Measurements from ENCODE around the gene GAK.

The GAK gene

DNA sequence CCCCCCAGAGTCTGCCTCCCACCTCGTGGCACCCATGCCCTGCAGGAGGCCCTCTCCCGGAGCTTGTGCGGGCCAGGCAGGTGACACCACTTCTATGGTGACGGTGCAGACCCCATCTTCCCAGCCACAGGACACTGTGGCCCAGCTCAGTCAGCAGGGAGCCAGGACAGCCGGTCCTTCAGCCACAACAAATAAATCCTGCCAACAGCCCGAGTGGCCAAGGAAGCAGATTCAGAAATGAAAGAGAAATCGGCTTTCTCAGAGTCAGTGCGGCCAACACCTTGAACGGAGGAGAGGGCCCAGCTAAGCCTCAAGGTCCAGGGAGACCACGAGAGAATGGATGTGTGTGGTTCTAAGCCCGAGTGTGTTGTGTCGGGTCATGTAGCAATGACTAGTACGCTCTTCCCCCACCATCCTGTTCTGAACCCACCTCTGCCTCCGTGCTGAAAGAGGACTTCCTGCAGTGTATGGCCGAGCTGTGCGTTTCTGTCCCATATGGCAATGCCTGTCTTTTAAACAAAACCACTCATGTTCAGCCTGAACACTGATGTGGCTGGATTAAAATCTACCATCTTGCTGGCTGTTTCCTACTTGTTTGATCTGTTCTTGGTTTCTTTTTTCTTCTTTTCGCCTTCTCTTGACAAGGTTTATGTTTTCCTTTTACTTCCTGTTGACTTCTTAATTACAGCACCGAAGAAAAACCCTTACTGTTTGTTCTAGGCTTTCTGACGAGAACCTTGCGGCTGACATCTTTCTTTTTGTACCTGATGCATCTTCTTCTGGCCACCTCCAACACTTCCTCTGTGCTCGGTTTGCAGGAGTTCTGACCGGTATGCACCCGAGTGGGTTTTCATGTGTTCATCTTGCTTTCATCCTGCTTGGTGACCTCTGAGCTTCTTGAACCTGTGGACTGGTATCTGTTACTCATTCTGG, 53.1 kb downstream of the GAK start:
- no peak for DNase-seq (ENCODE audit: low read depth)
- no peak overlapping the region for H3K4me3 ChIP-seq (ENCODE audit: low read depth, low read length)
- TF ChIP-seq, protein P1, sequence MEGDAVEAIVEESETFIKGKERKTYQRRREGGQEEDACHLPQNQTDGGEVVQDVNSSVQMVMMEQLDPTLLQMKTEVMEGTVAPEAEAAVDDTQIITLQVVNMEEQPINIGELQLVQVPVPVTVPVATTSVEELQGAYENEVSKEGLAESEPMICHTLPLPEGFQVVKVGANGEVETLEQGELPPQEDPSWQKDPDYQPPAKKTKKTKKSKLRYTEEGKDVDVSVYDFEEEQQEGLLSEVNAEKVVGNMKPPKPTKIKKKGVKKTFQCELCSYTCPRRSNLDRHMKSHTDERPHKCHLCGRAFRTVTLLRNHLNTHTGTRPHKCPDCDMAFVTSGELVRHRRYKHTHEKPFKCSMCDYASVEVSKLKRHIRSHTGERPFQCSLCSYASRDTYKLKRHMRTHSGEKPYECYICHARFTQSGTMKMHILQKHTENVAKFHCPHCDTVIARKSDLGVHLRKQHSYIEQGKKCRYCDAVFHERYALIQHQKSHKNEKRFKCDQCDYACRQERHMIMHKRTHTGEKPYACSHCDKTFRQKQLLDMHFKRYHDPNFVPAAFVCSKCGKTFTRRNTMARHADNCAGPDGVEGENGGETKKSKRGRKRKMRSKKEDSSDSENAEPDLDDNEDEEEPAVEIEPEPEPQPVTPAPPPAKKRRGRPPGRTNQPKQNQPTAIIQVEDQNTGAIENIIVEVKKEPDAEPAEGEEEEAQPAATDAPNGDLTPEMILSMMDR (conservative IDR thresholded peaks at IDR 0.05; ENCODE audit: low read depth, low read length), result no peak

GRCh38 chr4:877502-877901, 54.6 kb downstream of the GAK start:
- TF ChIP-seq, protein P1 (conservative IDR thresholded peaks at IDR 0.05; ENCODE audit: low read depth, low read length), result no peak
- no peak for DNase-seq (ENCODE audit: low read depth)
- no peak overlapping the region for H3K4me3 ChIP-seq (ENCODE audit: low read depth, low read length)

- DNase-seq (ENCODE audit: low read depth), result no peak
- TF ChIP-seq, protein P1 (conservative IDR thresholded peaks at IDR 0.05; ENCODE audit: low read depth, low read length), result peak; percentile 42
- H3K4me3 ChIP-seq (ENCODE audit: low read depth, low read length), result no peak overlapping the region
Observed at GRCh38 chr4:876780-877179, 55.3 kb downstream of the GAK start.

- DNase-seq (ENCODE audit: low read depth), result no peak
- H3K4me3 ChIP-seq (ENCODE audit: low read depth, low read length), result no peak overlapping the region
- TF ChIP-seq, protein P1 (conservative IDR thresholded peaks at IDR 0.05; ENCODE audit: low read depth, low read length), result no peak
Observed at GRCh38 chr4:875818-876423, 56.2 kb downstream of the GAK start.

- no peak for DNase-seq (ENCODE audit: low read depth)
- no peak overlapping the region for H3K4me3 ChIP-seq (ENCODE audit: low read depth, low read length)
- TF ChIP-seq, protein P1 (conservative IDR thresholded peaks at IDR 0.05; ENCODE audit: low read depth, low read length), result no peak
Observed at GRCh38 chr4:874971-875817, 56.9 kb downstream of the GAK start.

DNA sequence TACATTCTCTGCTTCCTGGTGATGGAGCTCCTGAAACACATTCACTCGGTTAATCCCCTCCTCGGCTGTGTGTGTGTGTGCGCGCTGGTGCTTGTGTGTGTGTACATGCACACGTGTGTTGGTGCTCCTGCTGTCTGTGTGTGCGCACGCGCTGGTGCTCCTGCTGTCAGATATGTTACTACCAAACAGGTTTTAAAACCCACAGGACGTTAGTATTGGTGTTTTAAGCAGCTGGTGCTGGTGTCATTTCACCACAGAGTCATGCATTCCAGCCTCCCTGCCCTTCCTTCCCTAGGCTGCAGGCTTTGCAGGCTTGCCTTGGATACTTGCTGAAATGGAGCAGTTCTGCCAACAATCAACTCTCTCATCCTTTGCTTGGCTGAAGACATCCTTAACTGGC, 58.1 kb downstream of the GAK start:
- no peak overlapping the region for H3K4me3 ChIP-seq (ENCODE audit: low read depth, low read length)
- TF ChIP-seq, protein P1 (conservative IDR thresholded peaks at IDR 0.05; ENCODE audit: low read depth, low read length), result no peak
- no peak for DNase-seq (ENCODE audit: low read depth)

All from choroid plexus epithelial cell (primary cell).